HG03460 (cell line): ENCODE data around the gene FBXO31.

Source experiments
- ATAC-seq: cut with Tn5 transposase; IDR thresholded peaks from one replicate; pipeline ENCODE4 v1.9.1; 2021; ENCODE audit not compliant: unreplicated experiment

FBXO31 gene

DNA sequence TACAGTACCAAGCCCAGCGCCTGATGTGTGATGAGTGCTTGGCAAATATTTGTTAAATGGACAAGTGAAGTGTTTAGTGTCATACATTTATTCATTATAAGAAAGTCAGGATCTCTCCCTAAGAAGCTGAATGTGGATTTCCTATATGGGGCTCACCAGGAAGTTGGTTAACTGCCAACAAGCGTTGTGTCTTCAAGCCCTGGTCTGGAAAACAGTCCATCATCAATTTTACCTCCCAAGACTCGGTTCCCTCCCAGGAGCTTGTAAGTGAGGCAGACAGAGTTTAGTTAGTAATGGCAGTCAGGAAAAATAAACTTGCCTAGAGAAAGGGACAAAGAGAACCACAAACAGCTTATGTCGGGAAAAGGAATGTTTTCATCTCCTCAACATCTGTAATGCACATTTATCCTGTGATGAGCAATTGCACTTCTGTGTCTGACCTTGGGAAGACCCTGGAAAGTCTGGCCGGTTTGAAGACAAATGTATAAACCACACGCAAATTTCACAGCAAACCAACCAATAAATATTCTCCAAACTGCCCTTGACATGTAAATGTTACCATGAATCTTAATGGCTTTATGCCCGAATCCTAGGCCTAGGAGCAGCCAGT, 94.7 kb downstream of the FBXO31 start:
- no peak for ATAC-seq

DNA sequence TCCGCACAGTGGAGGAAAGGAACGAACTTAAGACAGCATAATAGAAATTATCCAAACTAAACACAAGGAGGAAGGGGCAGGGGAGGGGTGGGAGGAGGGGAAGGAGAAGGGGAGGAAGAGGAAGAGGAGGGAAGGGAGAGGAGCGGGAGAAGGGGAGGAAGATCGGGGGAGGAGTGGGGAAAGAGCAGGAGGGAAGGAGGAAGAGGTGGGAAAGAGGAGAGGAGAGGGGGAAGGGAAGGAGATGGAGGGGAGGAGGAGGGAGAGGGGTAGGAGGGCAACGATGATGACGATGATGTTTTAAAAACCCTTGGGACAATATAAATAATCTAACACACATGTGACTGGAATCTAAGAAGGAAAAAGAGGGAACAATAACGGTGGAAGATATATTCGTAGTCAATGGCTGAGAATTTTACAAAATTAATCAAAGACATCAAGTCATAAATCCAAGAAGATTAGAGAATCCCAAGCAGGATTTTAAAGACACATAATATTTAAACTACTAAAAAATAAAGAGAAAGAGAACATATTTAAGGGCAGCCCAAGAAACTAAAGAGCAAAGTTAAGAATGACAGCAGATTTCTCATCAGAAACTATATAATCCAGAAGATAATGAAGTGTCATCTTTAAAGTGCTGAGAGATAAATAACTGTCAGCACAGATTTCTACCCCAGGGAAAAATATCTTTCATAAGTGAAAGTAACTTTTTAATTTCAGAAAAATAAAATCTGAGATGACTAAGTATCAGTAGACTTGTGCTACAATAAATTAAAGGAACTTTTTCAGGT, 96.5 kb downstream of the FBXO31 start:
- no peak for ATAC-seq

DNA sequence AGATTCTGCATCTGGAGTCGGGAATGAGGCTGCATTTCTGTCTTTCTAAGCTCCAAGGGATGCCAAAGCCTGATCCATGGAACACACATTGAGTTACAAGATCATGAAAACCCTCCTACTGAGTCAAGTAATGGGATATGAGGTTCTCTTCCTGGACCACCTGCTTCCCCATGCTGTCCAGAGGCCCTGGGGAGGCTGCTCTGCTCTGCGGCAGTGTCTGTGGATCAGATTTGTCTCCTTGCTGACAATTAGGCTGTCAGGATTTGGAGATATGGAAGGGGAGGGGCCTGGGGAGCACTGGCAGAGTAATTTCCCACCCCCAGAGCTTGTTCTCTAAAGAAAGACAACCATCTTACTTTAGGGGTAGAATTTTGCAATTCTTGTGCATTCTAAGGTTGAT, 99.4 kb downstream of the FBXO31 start:
- no peak for ATAC-seq

DNA sequence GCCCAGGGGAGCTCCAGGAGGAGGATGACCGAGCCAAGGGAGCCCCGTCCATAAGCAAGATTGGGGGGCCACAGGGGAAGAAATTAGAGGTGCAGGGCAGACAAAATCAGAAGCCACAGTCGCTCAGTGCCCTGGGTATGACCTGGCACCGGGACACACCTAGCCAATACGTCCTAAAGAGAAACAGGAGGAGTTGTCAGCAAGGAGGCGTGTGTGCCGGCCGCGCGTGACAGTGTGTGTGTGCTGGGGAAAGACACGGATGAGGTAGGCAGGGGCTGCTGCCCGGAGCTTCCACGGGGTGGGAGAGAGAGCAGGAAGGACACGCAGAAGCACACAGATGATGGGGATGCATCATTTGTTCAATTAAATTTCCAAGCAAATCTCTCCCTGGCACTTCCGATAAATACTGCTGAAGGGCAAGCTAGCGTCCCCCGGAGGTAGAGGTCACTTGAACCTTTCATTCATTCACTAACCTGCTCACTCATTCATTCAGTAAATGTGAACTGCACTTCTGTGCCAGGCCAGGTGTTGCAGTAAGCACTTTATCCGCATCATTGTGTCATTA, 104.4 kb downstream of the FBXO31 start:
- ATAC-seq, result no peak

DNA sequence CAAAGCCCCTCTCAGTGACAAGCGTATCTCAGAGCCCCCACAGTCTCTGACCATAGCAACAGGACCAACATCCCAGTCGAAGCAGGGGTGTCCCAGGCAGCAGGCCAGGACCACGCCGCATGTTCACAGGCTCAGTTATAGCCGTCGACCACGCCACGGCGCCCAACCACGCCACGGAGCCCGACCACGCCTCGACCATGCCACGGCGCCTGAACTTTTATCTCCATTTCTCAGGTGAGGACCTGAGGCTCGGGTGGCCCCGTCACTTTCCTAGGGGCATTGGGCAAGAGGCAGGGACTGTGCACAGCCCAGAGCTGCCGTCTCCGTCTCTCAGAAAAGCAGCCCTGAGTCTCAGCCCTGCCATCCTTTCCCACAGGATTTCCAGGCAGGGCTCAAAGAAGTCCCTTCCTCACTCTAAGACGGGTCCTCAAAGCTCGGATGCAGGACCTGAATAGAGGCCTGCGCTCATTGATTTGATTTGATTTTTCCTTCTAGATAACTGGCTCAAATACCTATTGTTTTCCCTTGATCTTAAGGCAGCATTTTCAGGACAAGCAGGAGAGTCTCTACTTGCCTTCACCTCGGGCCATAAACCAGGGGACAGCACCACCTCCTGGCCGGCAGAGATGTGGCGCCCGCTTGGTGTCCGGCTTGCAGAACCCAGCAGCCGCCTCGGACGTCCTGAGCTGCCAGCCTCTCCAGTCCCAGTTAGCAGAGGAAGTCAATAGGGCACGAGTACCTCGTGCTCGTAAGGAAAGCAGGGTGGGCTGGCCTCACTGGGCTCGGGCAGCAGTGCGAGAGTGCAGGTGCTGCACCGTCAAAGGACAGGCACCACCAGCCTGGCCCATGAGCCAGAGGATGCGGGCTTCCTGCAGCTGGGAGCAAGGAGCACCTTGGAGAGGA, 105.1 kb downstream of the FBXO31 start:
- ATAC-seq, result no peak
